Measurements from ENCODE around the gene IGF1R. TPM values are rescaled to one million over a fixed set of nuclear protein-coding genes. Genes with fewer than 3 reads are reported as not detected.

IGF1R gene
- total and polyA plus RNA-seq, 7 donors: 1.2 to 130 (median 39.6) TPM

- Histone ChIP-seq H3K4me3 (no peak overlapping the region), H3K27ac (peak overlapping the region in 3 of 4 donors; percentile 15 to 84 (median 76)), H3K9me3 (no peaks in the 10 kb centered on the region), H3K27me3 (no peaks in the 10 kb centered on the region), H3K4me1 (peaks cover 0 to 75% (median 56%) of the 10 kb centered on the region in 4 donors), H3K36me3 (no peaks in the 10 kb centered on the region)
- DNase-seq: no peak
- intact Hi-C loops (cut with DNase I): no loop called here
- no peak for TF ChIP-seq POLR2A (IDR thresholded peaks at IDR 0.05)
- 83 to 89% methylated on average over 10 of the region's 10 CpGs for WGBS, 2 donors
These were observed 253.2 kb downstream of the IGF1R start for GRCh38 chr15:98901434-98902072.

- intact Hi-C loops (cut with DNase I): no loop called here
- Histone ChIP-seq H3K4me3 (no peak overlapping the region), H3K27ac (peak overlapping the region in 2 of 4 donors; percentile 76 to 84), H3K9me3 (no peaks in the 10 kb centered on the region), H3K27me3 (no peaks in the 10 kb centered on the region), H3K36me3 (no peaks in the 10 kb centered on the region), H3K4me1 (peaks cover 0 to 75% (median 58%) of the 10 kb centered on the region in 4 donors)
- DNase-seq: no peak
- TF ChIP-seq POLR2AphosphoS5 (IDR thresholded peaks at IDR 0.05) (no peak), POLR2A (IDR thresholded peaks at IDR 0.05) (no peak), EP300 (IDR thresholded peaks at IDR 0.05) (no peak)
- WGBS, 2 donors: 92 to 94% methylated on average over 4 of the region's 4 CpGs
These were observed 254.6 kb downstream of the IGF1R start for GRCh38 chr15:98902931-98903330.

- Histone ChIP-seq H3K36me3 (no peaks in the 10 kb centered on the region), H3K9me3 (no peaks in the 10 kb centered on the region), H3K4me1 (peaks cover 0 to 75% (median 61%) of the 10 kb centered on the region in 4 donors), H3K27me3 (no peaks in the 10 kb centered on the region), H3K4me3 (no peak overlapping the region), H3K27ac (peak overlapping the region in 2 of 4 donors; percentile 76 to 84)
- intact Hi-C loops (cut with DNase I): no loop called here
- TF ChIP-seq POLR2AphosphoS5 (IDR thresholded peaks at IDR 0.05): peak in 1 of 4 donors; percentile 12
- no peak for TF ChIP-seq POLR2A (IDR thresholded peaks at IDR 0.05)
- DNase-seq: no peak
- 82 to 85% methylated on average over 9 of the region's 9 CpGs for WGBS, 2 donors
These were observed 255.2 kb downstream of the IGF1R start for GRCh38 chr15:98903377-98904018.

GRCh38 chr15:98904544-98904943, 256.2 kb downstream of the IGF1R start:
- H3K27me3 ChIP-seq: no peaks in the 10 kb centered on the region
- DNase-seq: peak; percentile 60
- H3K36me3 ChIP-seq: peaks cover 0 to 3% (median 0%) of the 10 kb centered on the region in 4 donors
- intact Hi-C loops (cut with DNase I): no loop called here
- peak overlapping the region in 2 of 4 donors; percentile 76 to 84 for H3K27ac ChIP-seq
- no peaks in the 10 kb centered on the region for H3K9me3 ChIP-seq
- WGBS, 2 donors: 26 to 33% methylated on average over 4 of the region's 4 CpGs
- TF ChIP-seq POLR2AphosphoS5 (IDR thresholded peaks at IDR 0.05) (no peak), CTCF (IDR thresholded peaks at IDR 0.05) (peak; percentile 8 to 49 (median 30))
- no peak overlapping the region for H3K4me3 ChIP-seq
- H3K4me1 ChIP-seq: peaks cover 0 to 69% (median 59%) of the 10 kb centered on the region in 4 donors

- H3K4me1 ChIP-seq: peaks cover 0 to 53% (median 44%) of the 10 kb centered on the region in 4 donors
- intact Hi-C loops (cut with DNase I): no loop called here
- DNase-seq: no peak
- H3K36me3 ChIP-seq: peaks cover 0 to 19% (median under 1%) of the 10 kb centered on the region in 4 donors
- H3K9me3 ChIP-seq: no peaks in the 10 kb centered on the region
- peak overlapping the region in 3 of 4 donors; percentile 51 to 84 (median 62) for H3K27ac ChIP-seq
- H3K4me3 ChIP-seq: no peak overlapping the region
- H3K27me3 ChIP-seq: no peaks in the 10 kb centered on the region
- 86 to 89% methylated on average over 7 of the region's 7 CpGs for WGBS, 2 donors
- TF ChIP-seq CTCF (IDR thresholded peaks at IDR 0.05): no peak
- no peak for TF ChIP-seq EP300 (IDR thresholded peaks at IDR 0.05)
- TF ChIP-seq POLR2AphosphoS5 (IDR thresholded peaks at IDR 0.05): no peak
- TF ChIP-seq POLR2A (IDR thresholded peaks at IDR 0.05): no peak
These were observed 257.8 kb downstream of the IGF1R start for GRCh38 chr15:98905963-98906711.

- Histone ChIP-seq H3K27me3 (no peaks in the 10 kb centered on the region), H3K4me1 (peaks cover 0 to 47% (median 38%) of the 10 kb centered on the region in 4 donors), H3K4me3 (no peak overlapping the region), H3K36me3 (peaks cover 5 to 25% (median 7%) of the 10 kb centered on the region in 4 donors), H3K27ac (peak overlapping the region in 3 of 4 donors; percentile 51 to 84 (median 62)), H3K9me3 (no peaks in the 10 kb centered on the region)
- WGBS, 2 donors: 47 to 60% methylated on average over 6 of the region's 6 CpGs
- TF ChIP-seq EP300 (IDR thresholded peaks at IDR 0.05) (no peak), POLR2A (IDR thresholded peaks at IDR 0.05) (no peak), POLR2AphosphoS5 (IDR thresholded peaks at IDR 0.05) (no peak), CTCF (IDR thresholded peaks at IDR 0.05) (no peak)
- DNase-seq: peak; percentile 79
- intact Hi-C loops (cut with DNase I): no loop called here
These were observed 258.4 kb downstream of the IGF1R start for GRCh38 chr15:98906712-98907083.
